Ectodermal cell (in vitro differentiated cells): ENCODE data around the gene LYST.
"Not testable (repeated sequence)": the region's sequence is repeated elsewhere in the genome, so short reads cannot be mapped to it uniquely, and the experiment has no call there.

ENCODE experiments used
- H3K27ac ChIP-seq: 2 replicates; pipeline ENCODE4 v1.7.0; 2013; ENCODE audit warnings: mild to moderate bottlenecking, low read depth, low read length; ENCODE audit not compliant: insufficient read depth, poor library complexity, severe bottlenecking
- H3K27me3 ChIP-seq: 2 replicates; pipeline ENCODE4 v1.7.0; 2013; ENCODE audit warnings: mild to moderate bottlenecking, low read length; ENCODE audit not compliant: insufficient read depth, control insufficient read depth, poor library complexity, severe bottlenecking
- H3K36me3 ChIP-seq: one replicate; pipeline ENCODE4 v1.7.0; 2013; ENCODE audit warnings: low read length; ENCODE audit not compliant: control insufficient read depth, insufficient read depth
- H3K4me1 ChIP-seq: one replicate; pipeline ENCODE4 v1.7.0; 2013; ENCODE audit warnings: low read length; ENCODE audit not compliant: control insufficient read depth, insufficient read depth
- H3K4me3 ChIP-seq: 2 replicates; pipeline ENCODE4 v1.7.0; 2013; ENCODE audit warnings: low read depth, low read length, control low read depth; ENCODE audit not compliant: insufficient read depth
- H3K9me3 ChIP-seq: 2 replicates; pipeline ENCODE4 v1.7.0; 2013; ENCODE audit warnings: mild to moderate bottlenecking, low read length, moderate library complexity; ENCODE audit not compliant: control insufficient read depth
- WGBS, 2 experiments: methylation state at CpG; one replicate each; pipeline ENCODE4 v1.1.7; 2013; ENCODE audit warnings: missing lambda C conversion rate in 2 of 2; 5-methylcytosine and 5-hydroxymethylcytosine counted together

LYST gene

GRCh38 chr1:235643837-235644692 is 222.6 kb downstream of the LYST start:
- no peaks in the 10 kb centered on the region for H3K36me3 ChIP-seq
- no peak overlapping the region for H3K4me3 ChIP-seq
- peaks cover 34% of the 10 kb centered on the region for H3K4me1 ChIP-seq
- H3K27ac ChIP-seq, result no peak overlapping the region
- no peaks in the 10 kb centered on the region for H3K9me3 ChIP-seq
- H3K27me3 ChIP-seq, result peaks cover 35% of the 10 kb centered on the region
- 92% methylated on average over 23 of the region's 23 CpGs for WGBS, 2 experiments

- WGBS, 2 experiments, result 37 to 38% methylated on average over 11 of the region's 11 CpGs
- Histone ChIP-seq H3K36me3 (no peaks in the 10 kb centered on the region), H3K4me1 (peaks cover 28% of the 10 kb centered on the region), H3K9me3 (no peaks in the 10 kb centered on the region), H3K27me3 (peaks cover 24% of the 10 kb centered on the region), H3K27ac (no peak overlapping the region), H3K4me3 (no peak overlapping the region)
Observed at GRCh38 chr1:235642943-235643371, 223.7 kb downstream of the LYST start.

- H3K36me3 ChIP-seq, result no peaks in the 10 kb centered on the region
- H3K4me1 ChIP-seq, result peaks cover 26% of the 10 kb centered on the region
- H3K27me3 ChIP-seq, result peaks cover 17% of the 10 kb centered on the region
- H3K9me3 ChIP-seq, result no peaks in the 10 kb centered on the region
- H3K4me3 ChIP-seq, result no peak overlapping the region
- H3K27ac ChIP-seq, result no peak overlapping the region
- WGBS, 2 experiments, result 51 to 53% methylated on average over 47 of the region's 47 CpGs
Observed at GRCh38 chr1:235642011-235642942, 224.4 kb downstream of the LYST start.

GRCh38 chr1:235640580-235640979 is 226.1 kb downstream of the LYST start:
- H3K36me3 ChIP-seq, result no peaks in the 10 kb centered on the region
- 81 to 88% methylated on average over 11 to 12 of the region's 12 CpGs for whole genome bisulfite sequencing, 2 experiments
- H3K4me1 ChIP-seq, result peaks cover 26% of the 10 kb centered on the region
- no peak overlapping the region for H3K4me3 ChIP-seq
- no peaks in the 10 kb centered on the region for H3K9me3 ChIP-seq
- H3K27ac ChIP-seq, result no peak overlapping the region
- H3K27me3 ChIP-seq, result peaks cover 16% of the 10 kb centered on the region

- peaks cover 16% of the 10 kb centered on the region for H3K27me3 ChIP-seq
- peaks cover 19% of the 10 kb centered on the region for H3K4me1 ChIP-seq
- no peak overlapping the region for H3K4me3 ChIP-seq
- H3K27ac ChIP-seq, result no peak overlapping the region
- no peaks in the 10 kb centered on the region for H3K9me3 ChIP-seq
- WGBS, 2 experiments, result 86 to 90% methylated on average over 14 of the region's 14 CpGs
- H3K36me3 ChIP-seq, result no peaks in the 10 kb centered on the region
Observed at GRCh38 chr1:235639226-235640205, 227.2 kb downstream of the LYST start.

GRCh38 chr1:235638612-235639011 is 228.1 kb downstream of the LYST start:
- peaks cover 15% of the 10 kb centered on the region for H3K27me3 ChIP-seq

GRCh38 chr1:235637756-235638534 is 228.8 kb downstream of the LYST start:
- Histone ChIP-seq H3K4me3 (no peak overlapping the region), H3K27ac (no peak overlapping the region), H3K9me3 (no peaks in the 10 kb centered on the region), H3K4me1 (peaks cover 13% of the 10 kb centered on the region), H3K36me3 (no peaks in the 10 kb centered on the region), H3K27me3 (peaks cover 12% of the 10 kb centered on the region)
- WGBS, 2 experiments, result 86 to 93% methylated on average over 9 to 10 of the region's 10 CpGs

More at GRCh38 chr1:235638612-235639011, 228.1 kb downstream of the LYST start:
- not testable (repeated sequence) for H3K27ac ChIP-seq, H3K36me3 ChIP-seq, H3K9me3 ChIP-seq, H3K4me3 ChIP-seq
- H3K4me1 ChIP-seq, result peaks cover 16% of the 10 kb centered on the region
- WGBS, 2 experiments, result 86 to 88% methylated on average over 1 of the region's 2 CpGs

GRCh38 chr1:235635938-235636662 is 230.6 kb downstream of the LYST start:
- Histone ChIP-seq H3K36me3 (no peaks in the 10 kb centered on the region), H3K4me1 (peaks cover 7% of the 10 kb centered on the region), H3K27ac (no peak overlapping the region), H3K9me3 (no peaks in the 10 kb centered on the region), H3K4me3 (no peak overlapping the region), H3K27me3 (no peaks in the 10 kb centered on the region)
- WGBS, 2 experiments, result 79% methylated on average over 12 of the region's 12 CpGs
